Gastroesophageal sphincter (tissue), 3 donors: ENCODE measurements around the gene WDR70.

ENCODE experiments used
- POLR2A ChIP-seq, 2 donors: fragments of 450-650 bp; IDR thresholded peaks; one replicate each; pipeline ENCODE4 v1.6.1; 2017; ENCODE audit warnings: antibody characterized with exemption in 2 of 2, mild to moderate bottlenecking in 2 of 2, moderate library complexity in 1 of 2
- POLR2AphosphoS5 ChIP-seq: sonication (generic); formaldehyde crosslinking; IDR thresholded peaks from one replicate; pipeline ENCODE4 v1.6.1; 2017; ENCODE audit warnings: antibody characterized with exemption
- TF ChIP-seq, protein P1 (sequence below), 4 experiments: fragments of 200-600 bp in 2 of 4; fragments of 450-650 bp in 2 of 4; sonication (generic) in 1 of 4; IDR thresholded peaks; one replicate each; pipeline ENCODE4 v1.5.1; 2017 to 2019; ENCODE audit warnings: antibody characterized with exemption in 4 of 4, mild to moderate bottlenecking in 2 of 4, moderate library complexity in 2 of 4

GRCh38 chr5:37501152-37501551, 122.0 kb downstream of the WDR70 start:
- TF ChIP-seq, protein P1, sequence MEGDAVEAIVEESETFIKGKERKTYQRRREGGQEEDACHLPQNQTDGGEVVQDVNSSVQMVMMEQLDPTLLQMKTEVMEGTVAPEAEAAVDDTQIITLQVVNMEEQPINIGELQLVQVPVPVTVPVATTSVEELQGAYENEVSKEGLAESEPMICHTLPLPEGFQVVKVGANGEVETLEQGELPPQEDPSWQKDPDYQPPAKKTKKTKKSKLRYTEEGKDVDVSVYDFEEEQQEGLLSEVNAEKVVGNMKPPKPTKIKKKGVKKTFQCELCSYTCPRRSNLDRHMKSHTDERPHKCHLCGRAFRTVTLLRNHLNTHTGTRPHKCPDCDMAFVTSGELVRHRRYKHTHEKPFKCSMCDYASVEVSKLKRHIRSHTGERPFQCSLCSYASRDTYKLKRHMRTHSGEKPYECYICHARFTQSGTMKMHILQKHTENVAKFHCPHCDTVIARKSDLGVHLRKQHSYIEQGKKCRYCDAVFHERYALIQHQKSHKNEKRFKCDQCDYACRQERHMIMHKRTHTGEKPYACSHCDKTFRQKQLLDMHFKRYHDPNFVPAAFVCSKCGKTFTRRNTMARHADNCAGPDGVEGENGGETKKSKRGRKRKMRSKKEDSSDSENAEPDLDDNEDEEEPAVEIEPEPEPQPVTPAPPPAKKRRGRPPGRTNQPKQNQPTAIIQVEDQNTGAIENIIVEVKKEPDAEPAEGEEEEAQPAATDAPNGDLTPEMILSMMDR (IDR thresholded peaks at IDR 0.05): no peak
- TF ChIP-seq POLR2A (IDR thresholded peaks at IDR 0.05) (no peak), POLR2AphosphoS5 (no peak)
